H9 (cell line): ENCODE results near the gene SORBS1. TPM values are rescaled to one million over a fixed set of nuclear protein-coding genes. Genes with fewer than 3 reads are reported as not detected.

Experiments
- DNase-seq: peaks from one replicate; pipeline ENCODE4 v3.0.0-alpha.2; 2017
- H2AFZ ChIP-seq: one replicate; pipeline ENCODE4 v1.6.1; 2013; ENCODE audit warnings: mild to moderate bottlenecking, low read length, control low read depth, moderate library complexity
- H2AK5ac ChIP-seq: 2 replicates; pipeline ENCODE4 v1.6.1; 2013; ENCODE audit warnings: low read length, control low read depth, mixed read lengths; ENCODE audit not compliant: insufficient read length
- H2BK120ac ChIP-seq: one replicate; pipeline ENCODE4 v1.6.1; 2013; ENCODE audit warnings: low read depth, mild to moderate bottlenecking, low read length, control low read depth, inconsistent platforms; ENCODE audit not compliant: poor library complexity, severe bottlenecking
- H2BK12ac ChIP-seq: 2 replicates; pipeline ENCODE4 v1.6.1; 2013; ENCODE audit warnings: low read length, control low read depth, mixed read lengths, low read depth; ENCODE audit not compliant: insufficient read length
- H2BK15ac ChIP-seq: 2 replicates; pipeline ENCODE4 v1.6.1; 2013; ENCODE audit warnings: low read depth, low read length, control low read depth
- H2BK20ac ChIP-seq: one replicate; pipeline ENCODE4 v1.6.1; 2013; ENCODE audit warnings: low read depth, mild to moderate bottlenecking, low read length, control low read depth, inconsistent platforms; ENCODE audit not compliant: poor library complexity, severe bottlenecking
- H2BK5ac ChIP-seq: 2 replicates; pipeline ENCODE4 v1.6.1; 2013; ENCODE audit warnings: low read length, control low read depth, mixed read lengths; ENCODE audit not compliant: insufficient read length
- H3K14ac ChIP-seq: 2 replicates; pipeline ENCODE4 v1.6.1; 2013; ENCODE audit warnings: low read length, control low read depth; ENCODE audit not compliant: insufficient read depth
- H3K18ac ChIP-seq: 2 replicates; pipeline ENCODE4 v1.6.1; 2013; ENCODE audit warnings: low read depth, mild to moderate bottlenecking, mixed read lengths, low read length, control low read depth; ENCODE audit not compliant: insufficient read length
- H3K23ac ChIP-seq: 2 replicates; pipeline ENCODE4 v1.6.1; 2013; ENCODE audit warnings: low read length, control low read depth, mixed read lengths, low read depth; ENCODE audit not compliant: insufficient read length
- H3K23me2 ChIP-seq: 2 replicates; pipeline ENCODE4 v1.6.1; 2013; ENCODE audit warnings: low read depth, mild to moderate bottlenecking, mixed read lengths, low read length, control low read depth; ENCODE audit not compliant: insufficient read length, poor library complexity, severe bottlenecking
- H3K27ac ChIP-seq: 2 replicates; pipeline ENCODE4 v1.5.1; 2013; ENCODE audit warnings: low read length, control low read depth, mixed read lengths, low read depth; ENCODE audit not compliant: insufficient read length
- H3K27me3 ChIP-seq: 2 replicates; pipeline ENCODE4 v1.6.1; 2013; ENCODE audit warnings: low read length, control low read depth, inconsistent platforms; ENCODE audit not compliant: insufficient read depth
- H3K4ac ChIP-seq: 2 replicates; pipeline ENCODE4 v1.6.1; 2013; ENCODE audit warnings: low read depth, mild to moderate bottlenecking, control low read depth, inconsistent platforms, low read length, moderate library complexity
- H3K4me1 ChIP-seq: 2 replicates; pipeline ENCODE4 v1.6.1; 2013; ENCODE audit warnings: low read length, control low read depth, inconsistent platforms; ENCODE audit not compliant: insufficient read depth
- H3K4me2 ChIP-seq: 2 replicates; pipeline ENCODE4 v1.6.1; 2013; ENCODE audit warnings: low read length, control low read depth, mixed read lengths; ENCODE audit not compliant: insufficient read length, insufficient read depth
- H3K56ac ChIP-seq: 2 replicates; pipeline ENCODE4 v1.6.1; 2013; ENCODE audit warnings: low read depth, mild to moderate bottlenecking, mixed read lengths, low read length, control low read depth; ENCODE audit not compliant: insufficient read length
- H3K79me1 ChIP-seq: 2 replicates; pipeline ENCODE4 v1.6.1; 2013; ENCODE audit warnings: low read depth, mild to moderate bottlenecking, moderate library complexity, low read length, control low read depth, inconsistent platforms; ENCODE audit not compliant: insufficient read depth, poor library complexity, severe bottlenecking
- H3K79me2 ChIP-seq: 2 replicates; pipeline ENCODE4 v1.6.1; 2013; ENCODE audit warnings: low read length, control low read depth, inconsistent platforms; ENCODE audit not compliant: insufficient read depth
- H3K9ac ChIP-seq: 2 replicates; pipeline ENCODE4 v1.6.1; 2013; ENCODE audit warnings: low read length, control low read depth, mixed read lengths; ENCODE audit not compliant: insufficient read length; ENCODE audit errors: extremely low read depth
- H3K9me3 ChIP-seq: one replicate; pipeline ENCODE4 v1.6.1; 2013; ENCODE audit warnings: low read depth, low read length, inconsistent platforms; ENCODE audit not compliant: control insufficient read depth
- H3T11ph ChIP-seq: one replicate; pipeline ENCODE4 v1.6.1; 2013; ENCODE audit warnings: mild to moderate bottlenecking, low read length, control low read depth, inconsistent platforms
- H4K20me1 ChIP-seq: one replicate; pipeline ENCODE4 v1.6.1; 2013; ENCODE audit not compliant: control insufficient read depth, insufficient read length, insufficient read depth
- H4K5ac ChIP-seq: 2 replicates; pipeline ENCODE4 v1.6.1; 2013; ENCODE audit warnings: low read depth, mild to moderate bottlenecking, mixed read lengths, low read length, control low read depth; ENCODE audit not compliant: insufficient read length
- H4K8ac ChIP-seq: replicated peaks from 2 replicates; pipeline ENCODE4 v1.6.1; 2013; ENCODE audit warnings: low read length, control low read depth, mixed read lengths, low read depth; ENCODE audit not compliant: insufficient read length
- H4K91ac ChIP-seq: 2 replicates; pipeline ENCODE4 v1.6.1; 2013; ENCODE audit warnings: low read depth, mild to moderate bottlenecking, moderate library complexity, mixed read lengths, low read length, control low read depth; ENCODE audit not compliant: insufficient read length
- H3K27ac Mint-ChIP-seq, 3 experiments: 2 replicates in 2 of 3; 3 replicates in 1 of 3; pipeline ENCODE4 v1.8.0; 2020 to 2021; ENCODE audit warnings: mixed read lengths in 3 of 3, mild to moderate bottlenecking in 1 of 3, moderate library complexity in 1 of 3
- H3K27me3 Mint-ChIP-seq: 2 replicates; pipeline ENCODE4 v1.8.0; 2021; ENCODE audit warnings: low read depth, mild to moderate bottlenecking, moderate library complexity, mixed read lengths
- H3K36me3 Mint-ChIP-seq, 3 experiments: 2 replicates in 2 of 3; 3 replicates in 1 of 3; pipeline ENCODE4 v1.8.0; 2020 to 2021; ENCODE audit warnings: low read depth in 3 of 3, mixed read lengths in 3 of 3; ENCODE audit not compliant: insufficient read depth in 1 of 3
- H3K4me1 Mint-ChIP-seq, 2 experiments: 2 replicates each; pipeline ENCODE4 v1.8.0; 2020; ENCODE audit warnings: mixed read lengths in 2 of 2
- H3K4me3 Mint-ChIP-seq, 2 experiments: 2 replicates in 1 of 2; 3 replicates in 1 of 2; pipeline ENCODE4 v1.8.0; 2020 to 2021; ENCODE audit warnings: mild to moderate bottlenecking in 2 of 2, mixed read lengths in 2 of 2, moderate library complexity in 1 of 2
- H3K9me3 Mint-ChIP-seq, 2 experiments: 2 replicates in 1 of 2; 3 replicates in 1 of 2; pipeline ENCODE4 v1.8.0; 2020; ENCODE audit warnings: mild to moderate bottlenecking in 2 of 2, mixed read lengths in 2 of 2, moderate library complexity in 1 of 2
- CTCF ChIP-seq: fragments of 200-600 bp; sonication (generic); conservative IDR thresholded peaks from 3 replicates; pipeline ENCODE4 v1.8.0; 2021; ENCODE audit warnings: antibody characterized with exemption, mild to moderate bottlenecking
- WGBS: extraction: QIAGEN DNeasy Blood & Tissue Kit; methylation state at CpG from one replicate; pipeline ENCODE4 v1.1.7; 2013; ENCODE audit warnings: missing lambda C conversion rate, low lambda C conversion rate, mixed read lengths; ENCODE audit not compliant: insufficient read length; ENCODE audit errors: extremely low coverage; 5-methylcytosine and 5-hydroxymethylcytosine counted together
- total RNA-seq: library from RNA; stranded (reverse); gene quantifications from 2 replicates; pipeline ENCODE4 v1.2.1, GENCODE V29; 2021

The SORBS1 gene
- total RNA-seq, 1 experiment from 2014 or later = 24.3 TPM

- H4K91ac ChIP-seq = no peak overlapping the region
- Mint-ChIP-seq H3K9me3 (no peaks in the 10 kb centered on the region), H3K36me3 (no peaks in the 10 kb centered on the region), H3K27me3 (peaks cover 2% of the 10 kb centered on the region; the same call in 1 of the 2 replicates), H3K27ac (no peak overlapping the region), H3K4me3 (no peak overlapping the region), H3K4me1 (peaks cover 58 to 67% of the 10 kb centered on the region in 2 experiments)
- peaks cover 19% of the 10 kb centered on the region; the same call in 1 of the 2 replicates for H3K4me1 ChIP-seq
- H4K5ac ChIP-seq = no peak overlapping the region
- no peaks in the 10 kb centered on the region for H3K23me2 ChIP-seq
- H2AK5ac ChIP-seq = no peak overlapping the region
- no peak overlapping the region for H3K4ac ChIP-seq
- H2BK15ac ChIP-seq = no peak overlapping the region
- no peaks in the 10 kb centered on the region for H4K20me1 ChIP-seq
- H3T11ph ChIP-seq = no peak overlapping the region
- H3K27ac ChIP-seq = no peak overlapping the region
- no peak overlapping the region for H2BK12ac ChIP-seq
- no peak overlapping the region for H3K4me2 ChIP-seq
- H2BK120ac ChIP-seq = no peak overlapping the region
- H3K9me3 ChIP-seq = no peaks in the 10 kb centered on the region
- H3K56ac ChIP-seq = no peak overlapping the region
- no peak overlapping the region for H4K8ac ChIP-seq
- H3K79me1 ChIP-seq = no peaks in the 10 kb centered on the region
- WGBS = no CpG with 5 or more reads among the region's 5 CpGs
- H2BK5ac ChIP-seq = no peak overlapping the region
- H2BK20ac ChIP-seq = no peak overlapping the region
- H3K14ac ChIP-seq = no peak overlapping the region
- H3K23ac ChIP-seq = no peak overlapping the region
- H3K18ac ChIP-seq = no peak overlapping the region
- no peak for DNase-seq
- H2AFZ ChIP-seq = no peak overlapping the region
- H3K79me2 ChIP-seq = no peaks in the 10 kb centered on the region
- H3K27me3 ChIP-seq = no peaks in the 10 kb centered on the region
- TF ChIP-seq CTCF = no peak
- no peak overlapping the region for H3K9ac ChIP-seq
Observed at GRCh38 chr10:95464280-95464679, 96.9 kb downstream of the SORBS1 start.
